MM.1S (cell line): ENCODE measurements around the gene SLC25A24.

Source experiments
- EZH2 ChIP-seq: fragments of 300-600 bp; sonication (generic); optimal IDR thresholded peaks from 2 replicates; pipeline ENCODE3; 2017; ENCODE audit warnings: low read depth, mild to moderate bottlenecking, antibody characterized with exemption, low read length, mixed read lengths
- EZH2phosphoT487 ChIP-seq: fragments of 300-600 bp; sonication (generic); IDR thresholded peaks from 2 replicates; pipeline ENCODE4 v1.6.1; 2018; ENCODE audit warnings: antibody characterized with exemption, low read length
- TF ChIP-seq, protein P1 (sequence below): fragments of 300-600 bp; sonication (generic); IDR thresholded peaks from 2 replicates; pipeline ENCODE4 v1.5.1; 2016; ENCODE audit warnings: antibody characterized with exemption, low read length, mixed read lengths

- TF ChIP-seq, protein P1, sequence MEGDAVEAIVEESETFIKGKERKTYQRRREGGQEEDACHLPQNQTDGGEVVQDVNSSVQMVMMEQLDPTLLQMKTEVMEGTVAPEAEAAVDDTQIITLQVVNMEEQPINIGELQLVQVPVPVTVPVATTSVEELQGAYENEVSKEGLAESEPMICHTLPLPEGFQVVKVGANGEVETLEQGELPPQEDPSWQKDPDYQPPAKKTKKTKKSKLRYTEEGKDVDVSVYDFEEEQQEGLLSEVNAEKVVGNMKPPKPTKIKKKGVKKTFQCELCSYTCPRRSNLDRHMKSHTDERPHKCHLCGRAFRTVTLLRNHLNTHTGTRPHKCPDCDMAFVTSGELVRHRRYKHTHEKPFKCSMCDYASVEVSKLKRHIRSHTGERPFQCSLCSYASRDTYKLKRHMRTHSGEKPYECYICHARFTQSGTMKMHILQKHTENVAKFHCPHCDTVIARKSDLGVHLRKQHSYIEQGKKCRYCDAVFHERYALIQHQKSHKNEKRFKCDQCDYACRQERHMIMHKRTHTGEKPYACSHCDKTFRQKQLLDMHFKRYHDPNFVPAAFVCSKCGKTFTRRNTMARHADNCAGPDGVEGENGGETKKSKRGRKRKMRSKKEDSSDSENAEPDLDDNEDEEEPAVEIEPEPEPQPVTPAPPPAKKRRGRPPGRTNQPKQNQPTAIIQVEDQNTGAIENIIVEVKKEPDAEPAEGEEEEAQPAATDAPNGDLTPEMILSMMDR = no peak
- TF ChIP-seq EZH2phosphoT487 = no peak
- TF ChIP-seq EZH2 = no peak
Measured at GRCh38 chr1:108084866-108085477, 115.2 kb downstream of the SLC25A24 start.
